Psoas muscle (tissue), 8 donors: ENCODE measurements around the gene SERINC2. TPM values are rescaled to one million over a fixed set of nuclear protein-coding genes. Genes with fewer than 3 reads are reported as not detected.
"Not testable (repeated sequence)": the region's sequence is repeated elsewhere in the genome, so short reads cannot be mapped to it uniquely, and the experiment has no call there.

Experiments
- ATAC-seq, 4 donors: fragments of 200-7000 bp; cut with Tn5 transposase; one replicate each; pipeline ENCODE4 v1.9.1; 2020; ENCODE audit warnings: moderate library complexity in 3 of 4, mild to moderate bottlenecking in 2 of 4
- DNase-seq, 2 donors: peaks; one replicate each; pipeline ENCODE4 v3.0.0-alpha.2; 2020
- H3K27ac ChIP-seq: fragments of 200-600 bp; one replicate; pipeline ENCODE4 v1.8.0; 2022
- H3K27me3 ChIP-seq, 3 donors: fragments of 200-600 bp in 1 of 3; one replicate each; pipeline versions ENCODE4 v1.6.1 to v1.8.0; 2013 to 2022; ENCODE audit warnings: low read length in 2 of 3, mild to moderate bottlenecking in 2 of 3, moderate library complexity in 1 of 3; ENCODE audit not compliant: insufficient read depth in 3 of 3
- H3K36me3 ChIP-seq, 2 donors: fragments of 200-600 bp in 1 of 2; one replicate each; pipeline versions ENCODE4 v1.6.1 to v1.8.0; 2013 to 2022; ENCODE audit warnings: low read depth in 1 of 2, mild to moderate bottlenecking in 1 of 2, moderate library complexity in 1 of 2; ENCODE audit not compliant: insufficient read depth in 1 of 2
- H3K4me1 ChIP-seq: fragments of 200-600 bp; one replicate; pipeline ENCODE4 v1.8.0; 2022
- H3K4me3 ChIP-seq: fragments of 200-600 bp; one replicate; pipeline ENCODE4 v1.8.0; 2022; ENCODE audit warnings: mild to moderate bottlenecking
- H3K9me3 ChIP-seq: fragments of 200-600 bp; one replicate; pipeline ENCODE4 v1.8.0; 2022
- WGBS, 3 donors: extraction: QIAGEN DNeasy Blood & Tissue Kit; methylation state at CpG; one replicate each; pipeline versions ENCODE4 v1.1.6 to v1.1.7; 2013; 5-methylcytosine and 5-hydroxymethylcytosine counted together
- intact Hi-C, 2 donors: fragments of 100-400 bp; cut with DNase I; formaldehyde crosslinking; loops; one replicate each; pipeline versions ENCODE4 v1.11.0 to v1.14.2; 2022
- polyA plus RNA-seq, 3 donors: library from polyadenylated mRNA; stranded (reverse); fragments of 200-250 nt; gene quantifications; one replicate each; pipeline ENCODE4 v1.2.3, GENCODE V29; 2013
- total RNA-seq, 4 donors: library from RNA; stranded (reverse); fragmentation: NEBNext Ultra II Directional in 2 of 4; extraction: Animal tissue kit (Norgen Biotek cat#: 25700) in 2 of 4; gene quantifications; one replicate each; pipeline versions ENCODE4 v1.2.1 to v1.2.4, GENCODE V29; 2021 to 2023
- TF ChIP-seq, protein P1 (sequence below): fragments of 200-600 bp; IDR thresholded peaks from one replicate; pipeline ENCODE4 v1.8.0; 2022; ENCODE audit warnings: antibody characterized with exemption
- donor health status: healthy with polysubstance abuse.
- donor health status: DM: no; HTN: no; CAD: no; lungs with moderate emphysema.
- donor health status: Bipolar disorder and iron deficiency.
- donor health status: healthy.
- donor health status: DM: yes; HTN: yes; CAD: no.
- donor health status: DM: no; HTN: no; CAD: no.
- donor health status: DM: no; HTN: no; CAD: no.
- donor health status: DM: yes; HTN: yes; CAD: no.

SERINC2 gene
- total and polyA plus RNA-seq, 7 donors = 13.4 to 93.4 (median 33.5) TPM

DNA sequence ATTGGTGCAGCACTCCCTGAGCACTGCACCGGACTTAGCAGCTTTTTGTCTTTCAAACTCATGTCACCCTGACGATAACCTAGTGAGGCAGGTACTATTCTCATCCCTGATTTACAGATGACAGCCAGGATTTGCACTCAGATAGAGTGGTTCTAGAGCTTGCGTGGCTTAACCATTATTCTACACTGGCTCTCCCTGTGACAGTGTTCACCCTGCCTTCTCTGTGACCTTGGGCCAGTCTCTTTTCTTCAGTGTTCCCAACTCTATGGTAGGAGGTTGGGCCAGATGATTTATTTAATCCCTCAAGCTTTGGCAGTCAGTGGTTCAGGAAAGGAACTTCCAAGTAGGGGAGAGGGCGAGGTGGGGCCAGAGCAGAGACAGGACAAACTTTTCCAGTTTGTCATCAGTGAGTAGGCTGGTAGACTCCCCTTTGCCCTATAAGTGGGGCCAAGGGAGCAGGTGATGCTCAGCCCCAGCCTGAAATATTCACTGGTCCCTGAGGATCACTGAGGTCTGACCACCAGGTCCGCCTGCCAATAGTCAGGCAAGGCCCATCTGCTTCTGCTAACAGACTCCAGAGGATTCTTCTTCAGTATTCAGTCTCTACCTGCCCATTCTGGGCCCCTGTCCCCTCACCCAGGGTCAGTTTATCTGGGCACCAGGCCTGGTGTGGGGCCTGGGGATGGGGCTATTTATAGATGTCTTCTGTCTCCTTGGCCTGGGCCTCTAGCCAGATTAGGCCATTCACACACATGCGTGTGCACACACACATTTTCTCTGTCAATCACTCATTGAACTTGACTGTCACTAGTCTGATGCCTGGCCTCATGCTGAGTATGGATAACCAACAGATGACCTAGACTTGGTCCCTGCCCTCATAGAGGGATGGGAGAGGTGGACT, 31.4 kb upstream of the SERINC2 start:
- WGBS, 3 donors = 32 to 37% (median 35%) methylated on average over 6 of the region's 6 CpGs
- H3K4me1 ChIP-seq = peaks cover 59% of the 10 kb centered on the region
- H3K27ac ChIP-seq = peak overlapping the region; percentile 89
- H3K4me3 ChIP-seq = no peak overlapping the region
- peak; percentile 83 to 87 (median 84) for ATAC-seq
- intact Hi-C loops = loop anchor here (5.0 kb wide), 1 partner anchor 41 kb away; no protein-coding TSS in a partner anchor
- TF ChIP-seq, protein P1, sequence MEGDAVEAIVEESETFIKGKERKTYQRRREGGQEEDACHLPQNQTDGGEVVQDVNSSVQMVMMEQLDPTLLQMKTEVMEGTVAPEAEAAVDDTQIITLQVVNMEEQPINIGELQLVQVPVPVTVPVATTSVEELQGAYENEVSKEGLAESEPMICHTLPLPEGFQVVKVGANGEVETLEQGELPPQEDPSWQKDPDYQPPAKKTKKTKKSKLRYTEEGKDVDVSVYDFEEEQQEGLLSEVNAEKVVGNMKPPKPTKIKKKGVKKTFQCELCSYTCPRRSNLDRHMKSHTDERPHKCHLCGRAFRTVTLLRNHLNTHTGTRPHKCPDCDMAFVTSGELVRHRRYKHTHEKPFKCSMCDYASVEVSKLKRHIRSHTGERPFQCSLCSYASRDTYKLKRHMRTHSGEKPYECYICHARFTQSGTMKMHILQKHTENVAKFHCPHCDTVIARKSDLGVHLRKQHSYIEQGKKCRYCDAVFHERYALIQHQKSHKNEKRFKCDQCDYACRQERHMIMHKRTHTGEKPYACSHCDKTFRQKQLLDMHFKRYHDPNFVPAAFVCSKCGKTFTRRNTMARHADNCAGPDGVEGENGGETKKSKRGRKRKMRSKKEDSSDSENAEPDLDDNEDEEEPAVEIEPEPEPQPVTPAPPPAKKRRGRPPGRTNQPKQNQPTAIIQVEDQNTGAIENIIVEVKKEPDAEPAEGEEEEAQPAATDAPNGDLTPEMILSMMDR = no peak
- H3K36me3 ChIP-seq = no peaks in the 10 kb centered on the region
- H3K9me3 ChIP-seq = no peaks in the 10 kb centered on the region
- peak; percentile 70 to 89 for DNase-seq
- H3K27me3 ChIP-seq = no peaks in the 10 kb centered on the region

DNA sequence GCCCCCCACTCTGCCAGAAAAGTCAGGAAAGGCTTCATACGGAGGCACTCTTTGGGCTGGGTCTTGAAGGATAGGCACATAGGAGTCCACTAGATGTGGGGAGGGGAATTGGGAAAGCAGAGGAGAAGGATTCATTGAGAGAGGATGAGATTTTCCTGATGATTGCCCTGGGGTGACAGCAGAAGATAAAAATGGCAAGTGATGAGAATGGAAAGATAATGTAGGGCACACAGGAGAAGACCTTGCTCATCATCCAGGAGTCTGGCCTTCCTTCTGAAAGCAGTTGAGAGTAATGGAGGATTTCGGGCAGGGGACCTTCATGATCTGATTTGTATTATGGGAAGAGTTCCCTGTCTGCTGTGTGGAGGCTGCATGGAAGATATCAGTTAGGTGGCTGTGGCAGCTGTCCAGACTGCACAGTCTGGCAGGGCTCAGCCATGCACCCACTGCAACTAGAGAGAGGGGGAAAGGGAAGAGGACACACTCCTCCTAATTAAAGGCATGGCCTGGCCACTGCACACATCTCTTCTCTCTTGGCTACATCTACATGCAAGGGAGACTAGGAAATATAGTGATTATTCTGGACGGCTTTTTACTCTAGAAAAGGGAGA, 30.5 kb upstream of the SERINC2 start:
- H3K4me3 ChIP-seq = no peak overlapping the region

DNA sequence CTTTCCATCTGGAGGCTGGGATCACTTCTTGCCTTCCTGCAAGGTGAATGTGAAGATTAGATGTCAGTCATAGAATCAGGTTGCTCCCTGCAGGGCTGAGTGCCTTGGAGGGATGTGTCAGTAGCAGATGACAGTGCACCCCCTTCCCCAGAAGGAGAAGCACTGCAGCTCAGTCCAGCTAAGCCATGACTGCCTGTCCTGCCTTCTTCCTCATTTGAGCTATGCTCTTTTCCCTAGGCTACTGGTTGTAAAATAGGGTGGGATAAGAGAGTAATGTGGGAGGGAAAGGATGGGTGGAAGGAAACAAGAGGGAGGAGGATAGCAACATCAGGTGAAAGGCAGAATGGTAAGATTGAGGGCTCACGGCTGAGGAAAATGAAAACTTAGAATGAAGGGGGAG, 29.0 kb upstream of the SERINC2 start:
- Histone ChIP-seq H3K9me3 (no peaks in the 10 kb centered on the region), H3K4me3 (no peak overlapping the region), H3K27me3 (no peaks in the 10 kb centered on the region), H3K36me3 (no peaks in the 10 kb centered on the region), H3K27ac (peak overlapping the region; percentile 89), H3K4me1 (peaks cover 59% of the 10 kb centered on the region)
- intact Hi-C loops = loop anchor here (5.0 kb wide), 1 partner anchor 38 kb away; no protein-coding TSS in a partner anchor
- ATAC-seq (no peak), DNase-seq (no peak)
- TF ChIP-seq, protein P1 = no peak
- 82 to 94% (median 85%) methylated on average over 1 of the region's 1 CpG for WGBS, 3 donors

More for the DNA sequence above, 30.5 kb upstream of the SERINC2 start:
- Histone ChIP-seq H3K36me3 (no peaks in the 10 kb centered on the region), H3K9me3 (no peaks in the 10 kb centered on the region), H3K4me1 (peaks cover 59% of the 10 kb centered on the region), H3K27ac (peak overlapping the region; percentile 89), H3K27me3 (no peaks in the 10 kb centered on the region)
- TF ChIP-seq, protein P1 = no peak
- WGBS, 3 donors = 44 to 63% (median 59%) methylated on average over 3 of the region's 3 CpGs
- intact Hi-C loops = loop anchor here (5.0 kb wide), 1 partner anchor 40 kb away; no protein-coding TSS in a partner anchor
- DNase-seq (peak in 1 of 2 donors; percentile 36), ATAC-seq (peak; percentile 5 to 43 (median 28))

DNA sequence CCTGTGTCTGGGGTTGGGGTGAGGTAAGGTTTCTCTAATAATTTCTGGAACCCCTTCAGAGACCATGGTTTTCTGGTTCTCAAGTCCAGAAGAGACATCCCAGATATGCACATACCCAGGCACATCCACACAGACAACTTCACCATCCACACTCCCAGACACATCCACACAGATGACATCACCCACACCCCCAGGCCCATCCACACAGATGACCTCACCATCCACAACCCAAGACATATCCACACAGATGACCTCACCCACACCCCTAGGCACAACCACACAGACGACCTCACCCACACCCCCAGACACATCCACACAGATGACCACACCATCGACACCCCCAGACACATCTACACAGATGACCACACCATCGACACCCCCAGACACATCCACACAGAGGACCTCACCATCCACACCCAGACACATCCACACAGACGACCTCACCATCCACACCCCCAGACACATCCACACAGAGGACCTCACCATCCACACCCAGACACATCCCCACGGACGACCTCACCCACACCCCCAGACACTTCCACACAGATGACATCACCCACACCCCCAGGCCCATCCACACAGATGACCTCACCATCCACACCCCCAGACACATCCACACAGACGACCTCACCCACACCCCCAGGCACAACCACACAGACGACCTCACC, 26.3 kb upstream of the SERINC2 start:
- H3K4me1 ChIP-seq = peaks cover 39% of the 10 kb centered on the region
- intact Hi-C loops, H3K36me3 ChIP-seq, H3K9me3 ChIP-seq, H3K27ac ChIP-seq, H3K4me3 ChIP-seq, H3K27me3 ChIP-seq, DNase-seq, ATAC-seq: not testable (repeated sequence)
- WGBS, 3 donors = 71 to 76% (median 72%) methylated on average over 8 of the region's 8 CpGs
